Bronchial epithelial cell (primary cell): Measurements from ENCODE around the gene MYO19. TPM values are rescaled to one million over a fixed set of nuclear protein-coding genes. Genes with fewer than 3 reads are reported as not detected.

ENCODE experiments used
- DNase-seq: peaks from one replicate; pipeline ENCODE4 v3.0.0-alpha.2; 2010; ENCODE audit warnings: low read depth
- FAIRE-seq: peaks from 2 replicates; lab custom pipeline; 2011; peaks lifted over from hg19 to GRCh38; lab: Jason Lieb, UNC
- H3K27me3 ChIP-seq: 2 replicates; pipeline ENCODE4 v1.5.1; 2011; ENCODE audit warnings: low read length; ENCODE audit not compliant: control insufficient read depth, insufficient read depth
- H3K36me3 ChIP-seq: 2 replicates; pipeline ENCODE4 v1.5.1; 2011; ENCODE audit warnings: low read length; ENCODE audit not compliant: control insufficient read depth, insufficient read depth
- H3K4me3 ChIP-seq: 2 replicates; pipeline ENCODE4 v1.5.1; 2011; ENCODE audit warnings: mild to moderate bottlenecking, low read depth, low read length, control low read depth
- total RNA-seq: library from RNA; depleted of rRNA; stranded (reverse); fragments of >200 nt; gene quantifications from 2 replicates; pipeline ENCODE4 v1.2.1, GENCODE V29; 2014
- TF ChIP-seq, protein P1 (sequence below): IDR thresholded peaks from 2 replicates; pipeline ENCODE4 v1.5.1; 2011; ENCODE audit warnings: mild to moderate bottlenecking, moderate library complexity, low read length, control low read depth, inconsistent platforms; ENCODE audit not compliant: insufficient read depth, severe bottlenecking

MYO19 gene, protein sequence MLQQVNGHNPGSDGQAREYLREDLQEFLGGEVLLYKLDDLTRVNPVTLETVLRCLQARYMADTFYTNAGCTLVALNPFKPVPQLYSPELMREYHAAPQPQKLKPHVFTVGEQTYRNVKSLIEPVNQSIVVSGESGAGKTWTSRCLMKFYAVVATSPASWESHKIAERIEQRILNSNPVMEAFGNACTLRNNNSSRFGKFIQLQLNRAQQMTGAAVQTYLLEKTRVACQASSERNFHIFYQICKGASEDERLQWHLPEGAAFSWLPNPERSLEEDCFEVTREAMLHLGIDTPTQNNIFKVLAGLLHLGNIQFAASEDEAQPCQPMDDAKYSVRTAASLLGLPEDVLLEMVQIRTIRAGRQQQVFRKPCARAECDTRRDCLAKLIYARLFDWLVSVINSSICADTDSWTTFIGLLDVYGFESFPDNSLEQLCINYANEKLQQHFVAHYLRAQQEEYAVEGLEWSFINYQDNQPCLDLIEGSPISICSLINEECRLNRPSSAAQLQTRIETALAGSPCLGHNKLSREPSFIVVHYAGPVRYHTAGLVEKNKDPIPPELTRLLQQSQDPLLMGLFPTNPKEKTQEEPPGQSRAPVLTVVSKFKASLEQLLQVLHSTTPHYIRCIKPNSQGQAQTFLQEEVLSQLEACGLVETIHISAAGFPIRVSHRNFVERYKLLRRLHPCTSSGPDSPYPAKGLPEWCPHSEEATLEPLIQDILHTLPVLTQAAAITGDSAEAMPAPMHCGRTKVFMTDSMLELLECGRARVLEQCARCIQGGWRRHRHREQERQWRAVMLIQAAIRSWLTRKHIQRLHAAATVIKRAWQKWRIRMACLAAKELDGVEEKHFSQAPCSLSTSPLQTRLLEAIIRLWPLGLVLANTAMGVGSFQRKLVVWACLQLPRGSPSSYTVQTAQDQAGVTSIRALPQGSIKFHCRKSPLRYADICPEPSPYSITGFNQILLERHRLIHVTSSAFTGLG
- 73.5 TPM in 2 replicates for total RNA-seq

GRCh38 chr17:36534840-36535668 is at the start of gene MYO19, which contains the start of gene PIGW:
Gene MYO19 (minus strand): TSS chr17:36534868. CDS start chr17:36532538, 2,330 bp downstream.
Gene PIGW (plus strand): TSS chr17:36534987. CDS start chr17:36537102, 2,115 bp downstream.
- DNase-seq, result peak; percentile 83

DNA sequence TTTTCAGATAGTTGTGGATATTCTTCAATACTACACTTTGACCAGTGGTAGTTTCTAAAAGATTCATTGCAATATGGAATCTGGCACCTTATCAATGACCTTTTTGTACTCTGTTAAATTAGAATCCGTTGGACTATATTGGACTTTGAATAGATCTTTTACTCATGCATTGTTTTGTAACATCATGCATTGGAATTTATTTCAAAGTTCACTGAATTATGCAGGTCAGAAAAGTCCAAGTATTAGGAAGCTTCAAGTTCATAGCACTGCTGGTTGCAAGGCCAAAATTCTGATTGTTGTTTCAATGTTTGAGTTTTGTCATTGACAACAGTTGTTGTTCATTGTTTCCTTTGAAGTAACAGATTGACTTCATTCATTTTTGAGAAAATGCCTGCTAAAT is 49.1 kb upstream of the MYO19 start:
- FAIRE-seq (no peak), DNase-seq (no peak)
- Histone ChIP-seq H3K27me3 (no peaks in the 10 kb centered on the region), H3K36me3 (peaks cover 14% of the 10 kb centered on the region), H3K4me3 (no peak overlapping the region)
- TF ChIP-seq, protein P1, sequence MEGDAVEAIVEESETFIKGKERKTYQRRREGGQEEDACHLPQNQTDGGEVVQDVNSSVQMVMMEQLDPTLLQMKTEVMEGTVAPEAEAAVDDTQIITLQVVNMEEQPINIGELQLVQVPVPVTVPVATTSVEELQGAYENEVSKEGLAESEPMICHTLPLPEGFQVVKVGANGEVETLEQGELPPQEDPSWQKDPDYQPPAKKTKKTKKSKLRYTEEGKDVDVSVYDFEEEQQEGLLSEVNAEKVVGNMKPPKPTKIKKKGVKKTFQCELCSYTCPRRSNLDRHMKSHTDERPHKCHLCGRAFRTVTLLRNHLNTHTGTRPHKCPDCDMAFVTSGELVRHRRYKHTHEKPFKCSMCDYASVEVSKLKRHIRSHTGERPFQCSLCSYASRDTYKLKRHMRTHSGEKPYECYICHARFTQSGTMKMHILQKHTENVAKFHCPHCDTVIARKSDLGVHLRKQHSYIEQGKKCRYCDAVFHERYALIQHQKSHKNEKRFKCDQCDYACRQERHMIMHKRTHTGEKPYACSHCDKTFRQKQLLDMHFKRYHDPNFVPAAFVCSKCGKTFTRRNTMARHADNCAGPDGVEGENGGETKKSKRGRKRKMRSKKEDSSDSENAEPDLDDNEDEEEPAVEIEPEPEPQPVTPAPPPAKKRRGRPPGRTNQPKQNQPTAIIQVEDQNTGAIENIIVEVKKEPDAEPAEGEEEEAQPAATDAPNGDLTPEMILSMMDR, result no peak

More at GRCh38 chr17:36534840-36535668, at the start of gene MYO19, which contains the start of gene PIGW:
- Histone ChIP-seq H3K4me3 (peak within 1 kb of the TSS; percentile 57), H3K27me3 (no peaks in the 10 kb centered on the region), H3K36me3 (peaks cover 5% of the 10 kb centered on the region)
- TF ChIP-seq, protein P1, result peak; percentile 3
- FAIRE-seq, result no peak

GRCh38 chr17:36578671-36579070 is 44.0 kb upstream of the MYO19 start:
- FAIRE-seq, result no peak
- Histone ChIP-seq H3K4me3 (no peak overlapping the region), H3K36me3 (peaks cover 14% of the 10 kb centered on the region), H3K27me3 (no peaks in the 10 kb centered on the region)
- no peak for DNase-seq
- TF ChIP-seq, protein P1, result no peak

GRCh38 chr17:36576793-36577192 is 42.1 kb upstream of the MYO19 start:
- no peak overlapping the region for H3K4me3 ChIP-seq
- H3K36me3 ChIP-seq, result peaks cover 14% of the 10 kb centered on the region
- DNase-seq (no peak), FAIRE-seq (no peak)
- no peaks in the 10 kb centered on the region for H3K27me3 ChIP-seq
- TF ChIP-seq, protein P1, result no peak

DNA sequence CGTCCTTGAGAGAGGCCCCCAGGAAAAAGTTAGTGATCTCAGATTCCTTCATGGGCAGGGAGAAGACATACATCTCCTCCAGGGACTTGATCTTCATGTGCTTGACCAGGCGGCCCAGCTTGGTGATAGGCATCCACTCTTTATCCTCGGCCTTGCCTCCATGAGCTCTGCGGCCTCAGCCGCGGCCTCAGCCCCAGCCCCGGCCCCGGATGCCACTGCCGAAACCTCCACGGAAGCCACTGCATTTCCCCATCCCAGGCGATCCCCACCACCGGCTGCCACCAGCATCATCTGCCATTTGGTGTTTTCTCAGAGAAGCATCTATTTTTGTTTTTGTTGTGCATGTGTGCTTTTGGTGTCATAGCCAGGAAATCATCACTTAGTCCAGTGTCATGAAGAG is 40.4 kb upstream of the MYO19 start:
- DNase-seq (no peak), FAIRE-seq (no peak)
- Histone ChIP-seq H3K36me3 (peaks cover 13% of the 10 kb centered on the region), H3K4me3 (no peak overlapping the region), H3K27me3 (no peaks in the 10 kb centered on the region)
- TF ChIP-seq, protein P1, result no peak
